Natural killer cell treated with Interleukin-12 subunit alpha and Interleukin-12 subunit beta and Interleukin-15 and Interleukin-18, amount 100 ng/mL, for 72 hours (primary cell): ENCODE results near the gene MAFG. TPM values are rescaled to one million over a fixed set of nuclear protein-coding genes. Genes with fewer than 3 reads are reported as not detected.

Experiments used
- ATAC-seq, 2 donors: fragments of 150-1000 bp; cut with Tn5 transposase in 1 of 2; sonication (Bioruptor Pico), chemical (Tn5 transposase) in 1 of 2; 2 replicates each; pipeline ENCODE4 v1.10.0; 2021
- DNase-seq: peaks from one replicate; pipeline ENCODE4 v3.0.0; 2022; ENCODE audit warnings: low spot score
- H3K27ac Mint-ChIP-seq, 2 donors: 1 replicate in 1 of 2; 2 replicates in 1 of 2; pipeline ENCODE4 v1.8.0; 2022; ENCODE audit warnings: mixed read lengths in 2 of 2, mild to moderate bottlenecking in 1 of 2, moderate library complexity in 1 of 2
- H3K27me3 Mint-ChIP-seq, 2 donors: 1 replicate in 1 of 2; 2 replicates in 1 of 2; pipeline ENCODE4 v1.8.0; 2022; ENCODE audit warnings: mixed read lengths in 2 of 2
- H3K36me3 Mint-ChIP-seq: one replicate; pipeline ENCODE4 v1.8.0; 2022; ENCODE audit warnings: mixed read lengths
- H3K4me1 Mint-ChIP-seq, 2 donors: 1 replicate in 1 of 2; 2 replicates in 1 of 2; pipeline ENCODE4 v1.8.0; 2022; ENCODE audit warnings: low read depth in 2 of 2, mixed read lengths in 2 of 2, mild to moderate bottlenecking in 1 of 2
- H3K4me3 Mint-ChIP-seq: one replicate; pipeline ENCODE4 v1.8.0; 2022; ENCODE audit warnings: mixed read lengths
- H3K9me3 Mint-ChIP-seq: 2 replicates; pipeline ENCODE4 v1.8.0; 2022; ENCODE audit warnings: mixed read lengths
- total RNA-seq, 2 donors: library from RNA; stranded (reverse); gene quantifications; one replicate each; pipeline ENCODE4 v1.2.3, GENCODE V29; 2022

The MAFG gene
- total RNA-seq, 2 donors from 2014 or later = 26.7 to 49.4 TPM

DNA sequence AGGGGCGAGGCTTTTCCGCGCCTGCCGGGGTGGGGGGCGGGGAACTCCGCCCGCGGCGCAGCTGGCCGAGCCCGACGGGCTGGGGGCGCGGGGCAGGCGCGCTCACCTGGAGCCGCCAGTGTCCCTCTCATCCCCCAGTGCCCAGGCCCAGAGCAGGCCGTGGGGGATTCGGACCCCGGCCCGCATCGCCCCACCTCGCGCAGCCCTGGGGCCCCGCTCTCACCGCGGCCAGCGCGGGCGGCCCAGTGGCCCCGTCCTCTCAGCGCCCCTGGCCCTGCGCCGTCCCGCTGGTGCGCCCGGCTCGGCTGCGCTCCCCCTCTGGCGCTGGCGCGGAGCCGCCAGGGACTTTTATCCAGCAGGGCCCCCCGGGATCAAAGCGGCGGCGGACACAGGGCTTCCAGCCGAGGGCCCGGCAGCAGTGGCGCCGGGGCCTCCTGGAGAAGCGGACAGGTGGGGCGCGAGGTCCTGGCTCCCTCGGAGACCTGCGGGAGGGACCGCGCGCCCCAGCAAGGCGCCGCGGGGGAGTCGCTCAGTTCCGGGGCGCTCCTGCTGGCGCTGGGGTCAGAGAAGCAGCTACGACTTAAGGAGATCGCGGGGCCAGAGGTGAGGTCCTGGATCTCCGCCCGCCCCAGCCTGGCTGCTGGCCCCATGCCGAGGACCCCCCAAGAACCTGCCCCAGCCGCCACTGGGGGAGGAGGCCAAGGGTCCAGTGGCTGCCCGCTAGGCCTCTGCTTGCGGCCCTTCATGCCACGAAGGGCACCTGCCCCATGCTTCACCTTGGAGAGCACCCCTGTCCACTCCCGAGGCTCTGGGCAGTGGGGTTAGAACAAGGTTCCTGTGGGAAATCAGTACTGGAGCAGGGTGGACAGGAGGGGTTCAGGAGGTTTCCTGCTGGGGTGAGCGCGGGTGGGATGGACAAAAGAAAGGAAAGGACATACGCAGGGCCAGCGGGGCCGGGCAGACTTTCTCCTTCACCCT is 34.3 kb upstream of the MAFG start:
- Mint-ChIP-seq H3K36me3 (no peaks in the 10 kb centered on the region), H3K9me3 (no peaks in the 10 kb centered on the region), H3K4me1 (peaks cover 0 to 6% of the 10 kb centered on the region in 2 donors), H3K27me3 (peaks cover 21 to 23% of the 10 kb centered on the region in 2 donors), H3K4me3 (peak overlapping the region; percentile 20), H3K27ac (no peak overlapping the region)
- no peak for ATAC-seq
- DNase-seq = no peak

DNA sequence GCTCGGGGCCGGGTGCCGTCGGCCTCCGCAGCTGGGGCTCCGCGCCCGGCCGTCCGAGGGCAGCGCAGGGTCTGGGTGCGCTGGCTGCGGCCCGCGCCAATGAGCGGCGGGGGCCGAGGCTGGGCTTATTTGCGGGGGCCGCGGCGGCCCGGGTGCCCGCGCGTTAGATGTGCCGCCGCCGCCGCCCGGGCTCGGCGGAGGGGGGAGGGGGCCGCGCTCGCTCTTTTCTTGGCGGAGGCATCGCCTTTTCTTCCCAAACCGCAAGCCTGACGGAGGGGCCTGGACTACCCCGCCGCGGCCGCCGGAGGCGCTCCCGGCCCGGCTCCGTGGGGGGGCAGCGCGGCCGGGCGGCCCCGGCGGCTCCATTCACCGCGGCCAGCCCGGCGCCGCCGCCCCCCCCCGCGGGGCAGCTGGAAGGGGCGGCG is 33.6 kb upstream of the MAFG start, which contains the start of gene NOTUM:
TSS of gene NOTUM (minus strand) at position 101 of the 425 bp plus-strand sequence. CDS start 278 bp downstream, outside the sequence.
- no peak within 1 kb of the TSS for H3K4me3 Mint-ChIP-seq

DNA sequence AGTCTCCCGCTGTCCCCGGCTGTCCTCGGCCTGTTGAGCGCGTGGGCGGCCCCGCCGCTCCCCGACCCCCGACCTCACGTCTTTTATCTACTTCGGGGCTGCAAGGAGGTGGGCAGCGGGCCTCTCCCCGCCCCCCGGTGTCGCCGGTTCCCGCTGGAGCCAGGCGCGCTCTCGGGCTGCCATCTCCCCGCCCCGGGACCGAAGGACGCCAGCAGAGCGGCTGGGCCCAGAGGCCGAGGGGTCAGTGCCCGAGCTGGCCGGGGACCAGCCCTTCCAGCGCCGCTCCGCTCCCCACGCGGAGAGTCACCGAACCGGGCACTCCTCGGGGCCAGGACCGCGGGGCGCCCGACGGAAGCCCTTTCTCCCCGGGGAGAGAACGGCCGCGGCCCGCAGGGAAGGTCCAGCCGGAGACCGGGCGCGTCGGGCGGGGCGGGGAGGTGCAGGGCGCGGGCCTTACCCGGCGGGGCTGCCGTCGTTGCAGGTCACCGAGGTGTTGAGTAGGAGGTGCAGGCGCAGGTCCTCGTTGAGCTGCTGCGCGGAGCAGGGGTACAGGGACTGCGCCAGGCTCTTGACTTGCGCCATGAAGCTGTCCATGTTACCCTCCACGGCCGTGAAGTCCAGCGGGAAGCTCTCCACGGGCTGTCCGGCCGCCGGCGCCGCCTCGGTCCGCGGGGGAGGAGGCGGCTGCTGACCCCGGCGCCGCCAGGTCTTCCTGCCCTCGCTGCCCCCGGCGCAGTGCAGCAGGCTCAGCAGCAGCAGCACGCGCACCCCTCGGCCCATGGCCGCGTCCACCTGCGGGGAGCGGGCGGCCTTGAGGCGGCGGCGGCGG is 32.8 kb upstream of the MAFG start:
- Mint-ChIP-seq H3K4me3 (no peak overlapping the region), H3K9me3 (no peaks in the 10 kb centered on the region), H3K4me1 (peaks cover 0 to 6% of the 10 kb centered on the region in 2 donors), H3K36me3 (no peaks in the 10 kb centered on the region), H3K27me3 (peaks cover 20 to 21% of the 10 kb centered on the region in 2 donors), H3K27ac (no peak overlapping the region)
- ATAC-seq (no peak), DNase-seq (no peak)

More for the DNA sequence above, 33.6 kb upstream of the MAFG start, which contains the start of gene NOTUM:
- H3K4me1 Mint-ChIP-seq = peaks cover 0 to 6% of the 10 kb centered on the region in 2 donors
- peaks cover 20 to 21% of the 10 kb centered on the region in 2 donors for H3K27me3 Mint-ChIP-seq
- DNase-seq (no peak), ATAC-seq (no peak)
- no peaks in the 10 kb centered on the region for H3K9me3 Mint-ChIP-seq
- H3K27ac Mint-ChIP-seq = no peak within 1 kb of the TSS
- no peaks in the 10 kb centered on the region for H3K36me3 Mint-ChIP-seq

DNA sequence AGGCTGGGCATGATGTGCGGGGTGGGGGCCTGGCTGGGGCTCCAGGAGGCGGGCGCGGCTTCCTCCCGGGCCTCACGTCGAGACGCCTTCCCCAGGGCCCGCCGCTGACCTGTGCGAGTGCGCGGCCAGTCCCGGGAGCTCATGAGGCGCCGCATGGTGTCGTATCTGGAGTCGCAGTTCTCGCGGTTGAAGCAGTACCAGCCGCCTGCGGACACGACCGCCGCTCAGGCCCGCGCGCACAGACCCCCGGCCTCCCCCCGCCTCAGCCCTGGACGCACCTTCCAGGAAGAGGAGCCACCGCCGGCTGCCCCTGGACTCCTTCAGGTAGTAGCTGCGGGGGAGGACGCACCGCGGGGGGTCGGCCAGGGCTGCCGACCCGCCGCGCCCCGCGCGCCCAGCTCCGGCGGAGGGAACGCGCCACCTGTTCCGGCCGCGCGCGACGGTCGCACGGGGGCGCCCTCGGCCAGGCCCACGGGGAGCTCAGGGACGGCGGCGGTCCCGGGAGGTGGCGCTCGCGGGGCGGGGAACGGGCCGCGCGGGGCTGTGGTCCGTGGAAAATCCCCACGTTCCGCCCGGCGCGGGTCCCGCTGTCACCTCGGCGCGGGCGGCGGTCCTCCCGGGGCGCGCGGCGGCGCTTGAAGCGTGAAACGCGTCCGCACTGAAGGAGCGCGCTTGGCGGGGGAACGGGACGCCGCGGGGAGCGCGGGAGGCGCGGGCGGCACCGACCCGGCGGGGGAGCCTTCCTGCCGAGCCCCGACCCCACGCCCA is 32.0 kb upstream of the MAFG start:
- peak; percentile 90 to 94 for ATAC-seq
- DNase-seq = peak; percentile 82
- H3K36me3 Mint-ChIP-seq = no peaks in the 10 kb centered on the region
- H3K4me3 Mint-ChIP-seq = peak overlapping the region; percentile 55
- peaks cover 0 to 6% of the 10 kb centered on the region in 2 donors for H3K4me1 Mint-ChIP-seq
- H3K27ac Mint-ChIP-seq = no peak overlapping the region
- H3K27me3 Mint-ChIP-seq = peaks cover 15 to 20% of the 10 kb centered on the region in 2 donors
- H3K9me3 Mint-ChIP-seq = no peaks in the 10 kb centered on the region

DNA sequence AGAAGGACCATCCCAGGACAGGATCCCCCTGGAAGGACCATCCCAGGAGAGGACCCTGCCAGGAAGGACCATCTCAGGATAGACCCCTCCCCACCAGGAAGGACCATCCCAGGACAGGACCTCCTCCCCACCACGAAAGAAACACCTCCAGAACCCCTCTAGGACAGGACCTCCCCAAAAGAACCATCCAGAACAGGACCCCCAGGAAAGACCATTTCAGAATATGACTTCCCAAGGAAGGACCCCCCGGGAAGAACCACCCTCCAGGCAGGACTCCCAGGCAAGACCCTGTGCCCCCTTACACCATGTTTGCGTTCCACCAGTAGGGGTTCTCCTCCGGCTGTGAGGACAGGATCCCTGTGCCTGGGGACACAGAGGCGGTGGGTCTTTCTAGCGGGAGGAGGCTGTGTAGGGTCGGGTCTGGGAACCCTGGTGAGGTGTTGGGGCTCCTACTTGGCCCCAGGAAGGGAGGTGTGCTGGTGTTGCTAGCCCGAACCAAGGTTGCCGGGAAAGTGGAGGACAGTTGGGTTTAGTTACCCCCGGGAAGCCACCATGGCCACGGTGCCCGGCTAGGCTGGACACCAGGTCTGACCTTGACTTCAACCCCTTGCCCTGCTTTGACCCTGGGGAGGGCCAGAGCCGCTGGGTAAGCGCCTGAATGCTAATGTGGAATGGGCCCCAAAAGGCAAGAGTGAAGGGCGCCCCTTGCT is 31.3 kb upstream of the MAFG start:
- no peak for DNase-seq
- ATAC-seq = no peak
- no peak overlapping the region for H3K27ac Mint-ChIP-seq
- H3K4me1 Mint-ChIP-seq = peaks cover 0 to 6% of the 10 kb centered on the region in 2 donors
- H3K4me3 Mint-ChIP-seq = peak overlapping the region; percentile 55
- H3K36me3 Mint-ChIP-seq = no peaks in the 10 kb centered on the region
- H3K9me3 Mint-ChIP-seq = no peaks in the 10 kb centered on the region
- H3K27me3 Mint-ChIP-seq = peaks cover 10 to 13% of the 10 kb centered on the region in 2 donors

DNA sequence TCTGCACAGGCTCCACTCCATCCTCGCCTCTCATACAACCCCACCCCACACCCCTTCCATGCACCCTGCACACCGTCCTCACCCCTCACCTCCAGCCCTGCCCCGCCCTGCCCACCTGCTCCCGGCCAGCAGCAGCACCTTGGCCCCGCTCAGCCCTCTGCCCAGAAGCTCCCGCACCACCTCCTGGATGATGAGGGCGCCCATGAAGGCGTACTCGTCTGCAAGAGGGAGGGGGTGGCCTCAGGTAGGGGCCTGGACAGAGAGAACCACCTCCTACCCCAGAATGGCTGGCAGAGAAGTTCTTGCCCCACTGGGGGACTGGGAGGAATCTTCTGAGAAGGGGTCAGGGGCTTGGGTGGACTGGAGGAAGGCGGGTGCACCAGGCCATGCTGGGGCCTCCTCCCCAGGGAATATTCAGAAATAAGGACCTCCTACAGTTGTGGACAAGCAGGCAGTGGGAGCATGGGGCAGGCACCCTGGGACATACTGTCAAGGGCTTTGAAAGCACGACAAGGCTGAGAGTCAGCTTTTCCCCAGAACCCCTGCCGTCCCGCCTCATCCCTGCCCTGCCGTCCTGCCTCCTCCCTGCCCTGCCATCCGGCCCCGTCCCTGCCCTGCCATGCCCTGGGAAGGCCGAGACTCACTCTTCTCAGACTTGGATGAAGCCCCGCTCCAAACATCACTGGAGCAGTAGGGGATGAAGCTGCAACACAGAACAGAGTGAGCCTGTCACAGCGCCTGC is 30.3 kb upstream of the MAFG start:
- Mint-ChIP-seq H3K4me3 (peak overlapping the region; percentile 55), H3K27ac (no peak overlapping the region), H3K4me1 (peaks cover 0 to 6% of the 10 kb centered on the region in 2 donors), H3K9me3 (no peaks in the 10 kb centered on the region), H3K27me3 (peaks cover 10 to 13% of the 10 kb centered on the region in 2 donors), H3K36me3 (no peaks in the 10 kb centered on the region)
- ATAC-seq = no peak
- DNase-seq = no peak

DNA sequence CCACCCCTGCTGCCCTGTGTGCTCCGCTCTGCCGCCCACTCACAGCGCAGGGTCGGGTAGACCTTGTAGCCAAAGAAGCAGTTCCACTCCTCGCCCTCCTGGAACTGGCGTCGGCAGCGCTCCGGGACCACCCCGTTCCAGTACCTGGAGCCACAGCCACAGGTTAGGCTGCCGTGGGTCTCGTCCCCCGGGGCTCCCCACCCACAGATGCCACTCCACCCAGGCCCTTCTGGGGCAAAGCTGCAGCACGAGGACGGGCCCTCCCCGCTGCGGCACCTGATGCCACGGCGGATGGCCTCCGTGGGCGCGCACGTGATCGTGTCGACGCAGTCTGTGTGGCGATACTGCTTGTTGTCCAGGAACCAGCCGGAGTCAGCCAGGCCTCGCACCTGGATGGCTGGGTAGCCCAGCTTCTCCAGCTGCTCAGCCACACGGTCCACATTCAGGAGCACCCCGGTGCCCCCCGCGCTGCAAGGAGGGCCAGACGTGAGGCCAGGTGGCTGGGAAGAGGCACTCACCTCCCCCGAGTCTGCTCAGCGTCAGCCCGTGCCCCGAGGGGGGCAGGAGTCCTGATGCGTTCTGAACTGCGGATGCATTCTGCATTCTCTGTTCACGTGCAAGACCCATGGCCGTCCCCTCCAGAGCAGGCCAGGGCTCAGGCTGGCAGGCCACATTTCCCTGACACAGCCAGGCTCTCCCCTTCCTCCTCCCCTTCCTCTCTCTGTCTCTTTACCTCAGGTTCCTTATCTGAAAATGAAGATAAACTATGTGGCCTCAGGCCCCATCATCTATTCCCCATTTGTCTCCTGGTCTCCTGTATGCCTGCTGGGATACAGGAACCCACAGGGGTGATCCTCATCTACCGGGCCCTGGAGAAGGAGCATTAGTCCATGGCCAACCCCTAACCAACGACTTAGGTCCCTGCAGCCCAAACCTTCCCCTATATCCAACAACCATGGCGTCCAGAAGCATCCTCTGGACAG is 29.4 kb upstream of the MAFG start:
- Mint-ChIP-seq H3K27ac (no peak overlapping the region), H3K4me1 (peaks cover 0 to 6% of the 10 kb centered on the region in 2 donors), H3K9me3 (no peaks in the 10 kb centered on the region), H3K27me3 (peaks cover 10 to 12% of the 10 kb centered on the region in 2 donors), H3K4me3 (no peak overlapping the region), H3K36me3 (no peaks in the 10 kb centered on the region)
- no peak for ATAC-seq
- no peak for DNase-seq

DNA sequence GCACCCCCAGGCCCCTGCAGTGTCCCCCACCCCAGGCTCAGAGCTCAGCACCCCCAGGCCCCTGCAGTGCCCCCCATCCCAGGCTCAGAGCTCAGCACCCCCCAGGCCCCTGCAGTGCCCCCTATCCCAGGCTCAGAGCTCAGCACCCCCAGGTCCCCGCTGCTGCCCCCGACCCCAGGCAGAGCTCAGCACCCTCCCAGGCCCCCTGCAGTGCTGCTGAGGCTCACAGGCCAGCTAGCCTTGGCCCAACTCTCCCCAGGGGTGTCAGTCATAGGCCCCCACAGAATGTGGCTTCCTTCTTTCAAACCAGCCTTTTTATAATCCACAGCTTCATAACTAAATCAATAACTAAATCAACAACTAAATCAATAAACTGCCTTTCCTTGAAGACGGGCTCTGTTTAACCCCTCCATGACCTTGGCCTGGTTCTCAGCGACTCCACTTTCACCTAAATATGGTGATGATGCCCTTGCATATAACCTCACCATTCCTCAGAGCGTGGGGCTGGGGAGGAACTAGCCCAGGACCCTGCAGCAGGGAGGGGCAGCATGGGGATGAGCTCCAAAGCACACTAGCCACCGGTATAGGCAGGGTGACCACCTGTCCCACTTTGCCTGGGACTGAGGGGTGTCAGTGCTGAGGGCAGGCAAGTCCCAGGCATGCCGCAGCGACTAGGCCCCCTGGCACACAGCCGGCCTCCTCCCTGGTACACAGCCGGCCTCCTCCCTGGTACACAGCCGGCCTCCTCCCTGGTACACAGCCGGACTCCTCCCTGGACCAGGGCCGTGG is 28.4 kb upstream of the MAFG start:
- DNase-seq (no peak), ATAC-seq (no peak)
- H3K9me3 Mint-ChIP-seq = no peaks in the 10 kb centered on the region
- H3K4me3 Mint-ChIP-seq = no peak overlapping the region
- peaks cover 10 to 13% of the 10 kb centered on the region in 2 donors for H3K27me3 Mint-ChIP-seq
- H3K36me3 Mint-ChIP-seq = no peaks in the 10 kb centered on the region
- H3K27ac Mint-ChIP-seq = no peak overlapping the region
- H3K4me1 Mint-ChIP-seq = peaks cover 0 to 6% of the 10 kb centered on the region in 2 donors

DNA sequence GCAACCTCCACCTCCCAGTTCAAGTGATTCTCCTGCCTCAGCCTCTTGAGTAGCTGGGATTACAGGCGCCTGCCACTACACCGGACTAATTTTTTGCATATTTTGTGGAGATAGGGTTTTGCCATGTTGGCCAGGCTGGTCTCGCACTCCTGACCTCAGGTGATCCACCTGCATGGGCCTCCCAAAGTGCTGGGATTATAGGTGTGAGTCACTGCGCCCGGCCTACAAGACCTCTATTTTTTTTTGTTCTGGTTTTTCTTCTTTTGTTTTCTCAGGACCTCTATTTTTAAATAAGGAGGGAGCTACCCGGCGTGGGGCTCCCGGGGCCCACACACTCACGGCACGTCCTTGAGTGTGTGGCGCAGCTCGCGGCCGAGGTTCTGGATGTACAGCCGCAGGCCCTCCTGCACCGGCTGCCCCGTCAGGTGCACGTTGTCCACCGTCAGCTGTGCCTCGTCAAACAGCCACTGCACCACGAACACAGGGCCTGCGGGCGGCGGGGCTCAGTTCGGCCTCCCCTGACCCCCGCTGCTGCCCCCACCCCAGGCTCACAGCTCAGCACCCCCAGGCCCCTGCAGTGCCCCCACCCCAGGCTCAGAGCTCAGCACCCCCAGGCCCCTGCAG is 27.6 kb upstream of the MAFG start:
- ATAC-seq = no peak
- no peaks in the 10 kb centered on the region for H3K36me3 Mint-ChIP-seq
- no peak for DNase-seq
- no peak overlapping the region for H3K4me3 Mint-ChIP-seq
- H3K4me1 Mint-ChIP-seq = peaks cover 0 to 6% of the 10 kb centered on the region in 2 donors
- no peak overlapping the region for H3K27ac Mint-ChIP-seq
- peaks cover 10 to 13% of the 10 kb centered on the region in 2 donors for H3K27me3 Mint-ChIP-seq
- no peaks in the 10 kb centered on the region for H3K9me3 Mint-ChIP-seq

DNA sequence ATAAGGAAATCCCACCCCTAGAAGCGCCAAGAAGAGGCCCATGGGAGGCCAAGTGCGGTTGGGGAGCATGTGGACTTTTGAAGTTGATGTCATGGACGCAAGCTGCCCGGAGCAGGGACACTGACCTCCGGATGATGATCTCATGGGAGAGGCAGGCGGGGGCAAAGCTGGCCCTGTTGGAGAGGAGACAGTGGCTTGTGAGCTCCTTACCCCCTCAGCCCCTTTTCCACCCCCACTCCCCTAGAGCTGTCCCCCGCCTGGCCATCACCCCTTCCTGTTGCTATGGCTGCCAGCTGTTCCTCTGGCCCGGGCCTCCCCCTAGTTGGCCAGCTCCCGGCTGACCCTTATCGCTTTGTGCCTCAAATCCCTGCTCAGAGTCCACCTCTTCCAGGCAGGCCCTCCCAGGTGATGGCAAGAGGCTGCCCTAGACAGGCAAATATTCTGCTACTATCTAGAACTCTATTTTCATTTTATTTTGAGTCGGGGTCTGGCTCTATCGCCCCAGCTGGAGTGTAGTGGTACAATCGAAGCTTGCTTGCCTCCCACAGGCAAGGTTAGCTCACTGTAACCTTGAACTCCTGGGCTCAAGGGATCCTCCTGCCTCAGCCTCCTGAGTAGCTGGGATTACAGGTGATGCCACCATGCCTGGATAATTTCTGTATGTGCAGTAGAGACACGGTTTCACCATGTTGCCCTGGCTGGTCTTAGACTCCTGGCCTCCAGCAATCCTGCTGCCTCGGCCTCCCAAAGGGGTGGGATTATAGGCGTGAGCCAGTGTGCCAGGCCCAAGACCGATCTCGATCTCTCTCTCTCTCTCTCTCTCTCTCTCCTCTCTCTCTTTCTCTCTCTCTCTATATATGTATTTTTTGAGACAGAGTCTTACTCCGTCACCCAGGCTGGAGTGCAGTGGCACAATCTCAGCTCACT is 26.9 kb upstream of the MAFG start:
- H3K27me3 Mint-ChIP-seq = peaks cover 10 to 13% of the 10 kb centered on the region in 2 donors
- H3K36me3 Mint-ChIP-seq = no peaks in the 10 kb centered on the region
- ATAC-seq (no peak), DNase-seq (no peak)
- H3K9me3 Mint-ChIP-seq = no peaks in the 10 kb centered on the region
- H3K4me1 Mint-ChIP-seq = peaks cover 0 to 6% of the 10 kb centered on the region in 2 donors
- no peak overlapping the region for H3K27ac Mint-ChIP-seq
- no peak overlapping the region for H3K4me3 Mint-ChIP-seq
